ENCODE data around the gene HBG2.
A peak's percentile ranks its signal among the peaks of the same experiment; 100 is the strongest.
"Not testable (repeated sequence)": the region's sequence is repeated elsewhere in the genome, so short reads cannot be mapped to it uniquely, and the experiment has no call there.

The HBG2 gene

DNA sequence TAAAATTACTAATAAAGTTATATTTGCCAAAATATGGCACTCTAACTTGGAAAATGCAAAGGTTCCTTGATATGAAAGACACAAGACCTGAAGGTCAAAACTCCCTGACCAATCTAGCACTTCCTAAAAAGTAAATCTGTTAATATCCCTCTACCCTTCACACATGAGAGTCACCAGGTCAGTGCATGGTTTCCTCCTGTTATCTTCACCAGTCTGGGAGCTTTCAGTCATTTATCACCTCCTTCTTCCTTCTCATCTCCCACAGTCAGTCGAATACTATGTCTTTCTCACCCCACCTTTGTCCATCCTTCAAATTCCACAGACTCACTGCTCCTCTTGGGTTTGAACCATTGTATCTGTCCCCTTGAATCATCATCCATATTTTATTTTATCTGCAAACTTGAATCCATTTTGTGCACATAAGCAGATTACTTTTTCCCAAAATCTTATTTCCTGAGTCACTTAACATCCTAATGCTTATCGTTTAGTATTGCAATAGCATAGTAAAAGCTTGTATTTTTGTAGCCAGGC is 12.5 kb upstream of the HBG2 start:
- Mint-ChIP-seq H3K27ac (no peak overlapping the region), H3K9me3 (no peaks in the 10 kb centered on the region), H3K4me1 (no peaks in the 10 kb centered on the region), H3K4me3 (no peak overlapping the region), H3K27me3 (no peaks in the 10 kb centered on the region)
- DNase-seq (no peak), ATAC-seq (no peak)

DNA sequence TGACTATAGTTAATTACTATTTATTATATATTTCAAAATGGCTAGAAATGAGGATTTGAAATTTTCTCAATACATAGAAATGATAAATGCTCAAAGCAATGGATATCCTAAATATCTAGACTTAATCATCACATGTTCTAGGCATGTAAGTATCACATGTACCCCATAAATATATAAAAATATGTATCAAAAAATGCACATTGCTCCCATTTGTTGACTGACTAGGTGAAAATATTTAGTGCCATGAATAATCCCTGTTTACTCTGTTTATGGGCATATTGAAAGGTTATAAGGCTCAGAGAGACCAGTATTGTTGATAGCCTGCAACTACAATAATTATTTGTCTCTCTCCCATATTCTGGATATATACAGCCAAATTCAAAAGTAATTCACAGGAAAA is 12.0 kb upstream of the HBG2 start:
- no peak overlapping the region for H3K27ac Mint-ChIP-seq
- H3K4me1 Mint-ChIP-seq, result no peaks in the 10 kb centered on the region
- H3K27me3 Mint-ChIP-seq, result no peaks in the 10 kb centered on the region
- ATAC-seq (no peak), DNase-seq (no peak)
- no peak overlapping the region for H3K4me3 Mint-ChIP-seq
- H3K9me3 Mint-ChIP-seq, result no peaks in the 10 kb centered on the region

DNA sequence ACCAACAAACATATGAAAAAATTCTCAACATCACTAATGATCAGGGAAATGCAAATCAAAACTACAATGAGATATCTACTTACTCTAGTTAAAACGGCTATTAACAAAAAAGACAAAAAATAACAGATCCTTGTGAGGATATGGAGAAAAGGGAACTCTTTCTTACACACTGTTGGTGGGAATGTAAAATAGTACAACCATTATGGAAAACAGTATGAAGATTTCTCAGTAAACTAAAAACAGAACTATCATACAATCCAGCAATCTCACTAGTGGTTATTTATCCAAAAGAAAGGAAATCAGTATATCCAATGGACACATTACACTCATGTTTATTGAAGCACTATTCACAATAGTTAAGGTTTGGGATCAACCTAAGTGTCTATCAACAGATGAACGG is 11.3 kb upstream of the HBG2 start:
- ATAC-seq, result no peak
- no peaks in the 10 kb centered on the region for H3K4me1 Mint-ChIP-seq

DNA sequence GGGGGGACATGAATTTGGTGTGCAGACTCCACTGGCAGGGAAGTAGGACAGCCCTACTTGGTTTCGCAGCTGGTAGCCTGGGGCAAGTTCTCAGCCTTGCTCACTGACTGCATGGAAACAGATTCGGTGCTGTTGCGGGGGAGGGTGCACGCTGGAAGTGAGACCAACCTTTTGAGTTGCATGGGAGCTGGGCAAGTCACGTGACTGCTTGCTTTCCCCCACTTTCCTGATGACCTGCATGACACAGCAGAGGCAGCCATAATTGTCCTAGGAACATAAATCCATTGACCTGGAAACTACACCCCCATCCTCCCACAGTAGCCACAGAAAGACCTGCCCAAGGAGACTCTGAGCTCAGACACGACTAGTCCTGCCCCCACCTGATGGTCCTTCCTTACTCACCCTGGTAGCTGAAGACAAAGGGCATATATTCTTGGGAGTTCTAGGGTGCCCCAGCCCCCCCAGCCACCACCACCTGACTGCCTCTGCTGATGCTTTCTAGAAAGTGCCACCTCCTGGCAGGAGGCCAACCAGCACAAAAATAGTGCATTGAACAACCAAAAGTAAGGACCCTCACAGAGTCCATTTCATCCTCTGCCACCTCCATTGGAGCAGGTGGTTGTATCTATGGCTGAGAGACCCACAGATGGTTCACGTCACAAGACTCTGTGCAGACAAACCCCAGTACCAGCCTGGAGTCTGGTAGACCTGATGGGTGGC is 4.1 kb upstream of the HBG2 start:
- ATAC-seq (no peak), DNase-seq (no peak)
- no peaks in the 10 kb centered on the region for H3K4me1 Mint-ChIP-seq
- H3K4me3 Mint-ChIP-seq, result no peak overlapping the region
- H3K27ac Mint-ChIP-seq, result no peak overlapping the region
- H3K9me3 Mint-ChIP-seq, result peaks cover 0 to 18% of the 10 kb centered on the region in 2 donors
- peaks cover 10% of the 10 kb centered on the region for H3K27me3 Mint-ChIP-seq

More for the DNA sequence above, 11.3 kb upstream of the HBG2 start:
- Mint-ChIP-seq H3K9me3 (no peaks in the 10 kb centered on the region), H3K27ac (no peak overlapping the region), H3K27me3 (no peaks in the 10 kb centered on the region), H3K4me3 (no peak overlapping the region)
- DNase-seq, result no peak

DNA sequence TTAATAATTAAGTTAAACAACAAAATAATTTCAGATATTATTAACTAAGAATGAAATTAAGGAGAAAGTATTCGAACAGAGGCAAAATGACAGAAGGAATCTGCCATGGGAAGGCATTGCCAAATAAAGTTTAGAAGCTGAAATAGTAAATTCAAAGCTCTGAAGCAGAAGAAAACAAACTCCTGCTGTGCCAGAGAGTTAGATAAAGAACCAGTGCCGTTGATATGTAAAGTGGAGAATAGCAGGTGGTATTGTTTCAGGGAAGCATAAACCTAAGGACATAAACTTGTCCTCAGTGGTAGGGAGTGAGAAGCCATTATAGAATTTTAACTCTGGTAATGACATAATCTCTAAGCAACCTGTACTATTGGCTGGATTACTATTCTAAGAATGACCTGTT is 2.7 kb upstream of the HBG2 start:
- no peak overlapping the region for H3K27ac Mint-ChIP-seq
- ATAC-seq (no peak), DNase-seq (no peak)
- H3K4me1 Mint-ChIP-seq, result no peaks in the 10 kb centered on the region
- no peak overlapping the region for H3K4me3 Mint-ChIP-seq
- peaks cover 0 to 18% of the 10 kb centered on the region in 2 donors for H3K9me3 Mint-ChIP-seq
- H3K27me3 Mint-ChIP-seq, result peaks cover 10% of the 10 kb centered on the region

DNA sequence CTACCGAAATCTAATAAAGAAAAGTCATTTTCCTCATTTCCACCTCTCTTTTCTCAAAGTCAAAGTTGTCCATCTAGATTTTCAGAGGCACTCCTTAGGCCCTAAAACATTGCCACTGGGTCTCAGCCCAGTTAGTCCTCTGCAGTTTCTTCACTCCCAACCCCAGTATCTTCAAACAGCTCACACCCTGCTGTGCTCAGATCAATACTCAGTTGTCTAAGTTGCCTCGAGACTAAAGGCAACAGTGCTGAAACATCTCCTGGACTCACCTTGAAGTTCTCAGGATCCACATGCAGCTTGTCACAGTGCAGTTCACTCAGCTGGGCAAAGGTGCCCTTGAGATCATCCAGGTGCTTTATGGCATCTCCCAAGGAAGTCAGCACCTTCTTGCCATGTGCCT is 558 bp downstream of the HBG2 start:
- not testable (repeated sequence) for H3K27me3 Mint-ChIP-seq, H3K4me3 Mint-ChIP-seq, H3K4me1 Mint-ChIP-seq, H3K27ac Mint-ChIP-seq, DNase-seq
- peak; percentile 28 for ATAC-seq
- peaks cover 0 to 11% of the 10 kb centered on the region in 2 donors for H3K9me3 Mint-ChIP-seq

DNA sequence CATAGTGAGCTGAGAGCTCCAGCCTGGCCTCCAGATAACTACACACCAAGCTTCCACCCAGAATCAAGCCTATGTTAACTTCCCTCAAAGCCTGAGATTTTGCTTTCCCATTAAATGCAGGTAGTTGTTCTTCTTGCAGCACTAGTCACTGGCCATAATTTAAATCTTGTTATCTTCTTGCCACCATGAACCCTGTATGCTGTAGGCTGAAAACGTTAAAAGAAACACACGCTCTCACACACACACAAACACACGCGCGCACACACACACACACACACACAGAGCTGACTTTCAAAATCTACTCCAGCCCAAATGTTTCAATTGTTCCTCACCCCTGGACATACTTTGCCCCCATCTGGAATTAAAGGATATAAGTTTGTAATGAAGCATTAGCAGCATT is 1.1 kb downstream of the HBG2 start:
- not testable (repeated sequence) for DNase-seq, H3K4me1 Mint-ChIP-seq, H3K27ac Mint-ChIP-seq, H3K27me3 Mint-ChIP-seq, H3K4me3 Mint-ChIP-seq, H3K9me3 Mint-ChIP-seq, ATAC-seq

DNA sequence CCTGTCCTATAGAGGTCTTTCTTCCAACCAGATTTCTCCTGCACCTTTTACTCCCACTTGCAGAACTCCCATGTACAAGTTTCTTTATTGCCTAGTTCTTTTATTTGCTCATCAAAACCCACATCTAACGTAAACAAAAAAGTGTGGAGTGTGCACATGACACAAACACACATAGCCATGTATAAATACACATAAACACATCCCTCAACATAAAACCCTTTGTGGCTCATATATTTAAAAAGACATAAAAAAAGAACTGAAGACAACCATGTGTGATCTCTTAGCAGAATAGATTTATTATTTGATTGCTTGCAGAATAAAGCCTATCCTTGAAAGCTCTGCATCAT is 1.7 kb downstream of the HBG2 start:
- ATAC-seq (no peak), DNase-seq (no peak)
- Mint-ChIP-seq H3K27ac (peak overlapping the region in 1 of 2 donors; percentile 2), H3K9me3 (peaks cover 0 to 5% of the 10 kb centered on the region in 2 donors), H3K27me3 (peaks cover 5% of the 10 kb centered on the region), H3K4me3 (no peak overlapping the region), H3K4me1 (no peaks in the 10 kb centered on the region)

DNA sequence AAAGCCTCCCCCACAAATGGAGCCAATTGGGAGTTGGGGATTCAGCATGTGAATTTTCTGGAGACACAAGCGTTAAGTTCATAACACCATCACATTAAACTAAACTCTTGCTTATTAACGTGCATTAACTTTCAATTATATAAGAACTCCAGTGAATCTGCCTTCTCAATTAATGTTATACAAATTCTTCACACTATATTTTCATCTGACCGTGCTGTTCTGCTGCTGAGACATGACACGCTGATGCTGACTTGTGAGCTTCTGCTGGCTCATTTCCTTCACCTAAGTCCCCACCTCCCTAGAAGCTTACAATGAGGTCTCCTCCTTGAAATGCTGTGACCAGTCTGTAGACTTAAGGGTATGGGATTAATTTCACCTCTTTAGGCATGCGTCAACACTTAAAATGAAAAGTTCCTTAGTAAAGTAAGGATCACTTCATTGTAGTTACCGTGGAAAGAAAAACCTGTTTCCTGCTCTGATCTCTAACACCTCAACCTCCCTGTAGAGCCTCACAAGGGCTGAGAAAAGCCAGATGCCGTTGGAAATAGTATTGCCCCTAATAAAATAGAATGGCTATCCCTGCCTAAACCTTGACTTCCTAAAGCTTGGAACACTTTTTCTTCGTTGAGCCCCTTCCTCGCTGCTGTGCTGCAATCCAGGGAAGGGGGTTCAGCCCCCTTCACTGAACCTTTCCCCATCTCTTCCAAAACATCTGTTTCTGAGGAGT is 2.2 kb downstream of the HBG2 start:
- DNase-seq, result no peak
- H3K4me3 Mint-ChIP-seq, result no peak overlapping the region
- no peak for ATAC-seq
- no peak overlapping the region for H3K27ac Mint-ChIP-seq
- H3K9me3 Mint-ChIP-seq, result no peaks in the 10 kb centered on the region
- no peaks in the 10 kb centered on the region for H3K4me1 Mint-ChIP-seq
- H3K27me3 Mint-ChIP-seq, result no peaks in the 10 kb centered on the region

DNA sequence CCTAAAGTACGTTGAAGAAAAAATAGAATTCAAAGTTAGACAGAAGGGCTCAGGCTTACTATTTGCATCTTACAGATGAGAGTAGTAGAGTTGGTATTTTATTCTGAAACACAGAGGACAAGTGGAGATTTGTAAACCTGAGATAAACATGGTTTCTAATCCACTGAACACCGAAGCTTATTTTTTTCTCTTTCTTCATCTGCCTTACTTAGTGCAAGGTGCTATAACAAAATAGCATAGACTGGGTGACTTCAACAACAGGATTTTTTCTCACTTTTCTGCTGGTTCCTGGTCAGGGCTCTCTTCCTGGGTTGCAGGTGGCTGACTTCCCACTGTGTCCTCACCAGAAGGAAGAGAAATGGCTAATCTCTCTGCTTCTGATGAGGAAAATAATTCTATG is 2.8 kb downstream of the HBG2 start:
- DNase-seq, result no peak
- Mint-ChIP-seq H3K27ac (no peak overlapping the region), H3K9me3 (no peaks in the 10 kb centered on the region), H3K4me1 (no peaks in the 10 kb centered on the region), H3K27me3 (no peaks in the 10 kb centered on the region), H3K4me3 (no peak overlapping the region)
- no peak for ATAC-seq

DNA sequence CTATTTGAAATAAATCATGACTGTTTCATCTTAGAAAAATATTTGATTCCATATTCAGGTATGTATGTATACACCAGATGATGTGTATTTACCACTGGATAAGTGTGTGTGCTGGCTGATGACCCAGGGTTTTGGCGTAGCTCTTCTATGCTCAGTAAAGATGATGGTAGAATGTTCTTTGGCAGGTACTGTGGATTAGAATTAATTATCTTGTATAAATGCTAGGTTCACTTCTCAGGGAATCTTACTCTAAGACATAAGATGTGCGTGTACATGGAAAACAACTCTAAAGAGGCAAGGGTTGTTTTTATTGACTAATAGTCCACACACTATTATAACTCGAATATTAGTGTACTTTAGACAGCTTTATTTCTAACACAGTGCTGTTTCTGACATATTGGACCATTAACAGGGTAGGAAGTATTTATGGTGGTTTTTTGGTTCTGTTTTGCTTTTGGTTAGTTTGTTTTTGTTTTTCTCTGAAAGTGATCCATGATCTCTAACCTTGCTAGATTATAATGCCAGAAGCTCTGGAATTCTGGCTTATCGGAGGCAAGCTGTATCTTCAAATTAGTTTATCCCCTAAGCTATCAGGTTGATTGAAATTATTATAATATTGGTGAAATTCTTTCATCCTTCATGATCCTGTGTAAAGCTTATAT is 3.9 kb downstream of the HBG2 start:
- H3K9me3 Mint-ChIP-seq, result no peaks in the 10 kb centered on the region
- ATAC-seq (no peak), DNase-seq (no peak)
- H3K4me1 Mint-ChIP-seq, result no peaks in the 10 kb centered on the region
- H3K27ac Mint-ChIP-seq, result no peak overlapping the region
- peaks cover 2% of the 10 kb centered on the region for H3K27me3 Mint-ChIP-seq
- no peak overlapping the region for H3K4me3 Mint-ChIP-seq

DNA sequence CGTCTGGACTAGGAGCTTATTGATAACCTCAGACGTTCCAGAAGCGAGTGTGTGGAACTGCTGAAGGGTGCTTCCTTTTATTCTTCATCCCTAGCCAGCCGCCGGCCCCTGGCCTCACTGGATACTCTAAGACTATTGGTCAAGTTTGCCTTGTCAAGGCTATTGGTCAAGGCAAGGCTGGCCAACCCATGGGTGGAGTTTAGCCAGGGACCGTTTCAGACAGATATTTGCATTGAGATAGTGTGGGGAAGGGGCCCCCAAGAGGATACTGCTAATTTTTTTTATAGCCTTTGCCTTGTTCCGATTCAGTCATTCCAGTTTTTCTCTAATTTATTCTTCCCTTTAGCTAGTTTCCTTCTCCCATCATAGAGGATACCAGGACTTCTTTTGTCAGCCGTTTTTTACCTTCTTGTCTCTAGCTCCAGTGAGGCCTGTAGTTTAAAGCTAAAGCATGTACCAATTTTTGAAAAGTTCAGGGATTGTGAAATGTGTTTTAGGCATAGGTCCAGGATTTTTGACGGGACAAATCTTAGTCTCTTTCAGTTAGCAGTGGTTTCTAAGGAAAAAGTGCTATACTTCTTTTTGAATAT is 4.7 kb downstream of the HBG2 start, which contains the start of gene HBG1:
Gene HBG1 (minus strand): TSS at position 51 of the 590 bp plus-strand sequence. CDS start 53 bp downstream, outside the sequence.
- H3K9me3 Mint-ChIP-seq, DNase-seq, H3K27me3 Mint-ChIP-seq, H3K4me3 Mint-ChIP-seq, H3K4me1 Mint-ChIP-seq, H3K27ac Mint-ChIP-seq, ATAC-seq: not testable (repeated sequence)

DNA sequence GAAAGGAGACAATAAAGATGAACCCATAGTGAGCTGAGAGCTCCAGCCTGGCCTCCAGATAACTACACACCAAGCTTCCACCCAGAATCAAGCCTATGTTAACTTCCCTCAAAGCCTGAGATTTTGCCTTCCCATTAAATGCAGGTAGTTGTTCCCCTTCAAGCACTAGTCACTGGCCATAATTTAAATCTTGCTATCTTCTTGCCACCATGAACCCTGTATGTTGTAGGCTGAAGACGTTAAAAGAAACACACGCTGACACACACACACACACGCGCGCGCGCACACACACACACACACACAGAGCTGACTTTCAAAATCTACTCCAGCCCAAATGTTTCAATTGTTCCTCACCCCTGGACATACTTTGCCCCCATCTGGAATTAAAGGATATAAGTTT is 6.1 kb downstream of the HBG2 start:
- not testable (repeated sequence) for H3K4me1 Mint-ChIP-seq, H3K27me3 Mint-ChIP-seq, H3K27ac Mint-ChIP-seq, H3K9me3 Mint-ChIP-seq, ATAC-seq, H3K4me3 Mint-ChIP-seq, DNase-seq

DNA sequence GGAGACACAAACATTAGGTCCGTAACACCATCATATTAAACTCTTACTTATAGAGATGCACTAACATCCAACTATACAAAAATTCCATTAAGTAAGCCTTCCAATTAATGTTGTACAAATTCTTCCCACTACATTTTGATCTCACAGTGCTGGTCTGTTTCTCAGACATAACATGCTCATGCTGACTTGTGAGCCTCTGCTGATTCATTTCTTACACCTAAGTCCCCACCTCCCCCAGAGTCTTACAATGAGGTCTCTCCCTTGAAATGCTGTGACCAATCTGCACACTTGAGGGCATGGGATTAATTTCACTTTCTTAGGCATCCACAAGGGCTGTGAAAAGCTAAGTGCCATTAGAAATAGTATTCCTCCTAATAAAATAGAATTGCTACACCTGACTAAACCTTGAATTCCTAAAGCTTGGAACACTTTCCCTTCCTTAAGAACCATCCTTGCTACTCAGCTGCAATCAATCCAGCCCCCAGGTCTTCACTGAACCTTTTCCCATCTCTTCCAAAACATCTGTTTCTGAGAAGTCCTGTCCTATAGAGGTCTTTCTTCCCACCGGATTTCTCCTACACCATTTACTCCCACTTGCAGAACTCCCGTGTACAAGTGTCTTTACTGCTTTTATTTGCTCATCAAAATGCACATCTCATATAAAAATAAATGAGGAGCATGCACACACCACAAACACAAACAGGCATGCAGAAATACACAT is 6.9 kb downstream of the HBG2 start:
- H3K27ac Mint-ChIP-seq, result no peak overlapping the region
- DNase-seq, result no peak
- H3K4me1 Mint-ChIP-seq, result no peaks in the 10 kb centered on the region
- H3K9me3 Mint-ChIP-seq, result no peaks in the 10 kb centered on the region
- H3K4me3 Mint-ChIP-seq, result no peak overlapping the region
- ATAC-seq, result no peak
- H3K27me3 Mint-ChIP-seq, result peaks cover 7% of the 10 kb centered on the region

DNA sequence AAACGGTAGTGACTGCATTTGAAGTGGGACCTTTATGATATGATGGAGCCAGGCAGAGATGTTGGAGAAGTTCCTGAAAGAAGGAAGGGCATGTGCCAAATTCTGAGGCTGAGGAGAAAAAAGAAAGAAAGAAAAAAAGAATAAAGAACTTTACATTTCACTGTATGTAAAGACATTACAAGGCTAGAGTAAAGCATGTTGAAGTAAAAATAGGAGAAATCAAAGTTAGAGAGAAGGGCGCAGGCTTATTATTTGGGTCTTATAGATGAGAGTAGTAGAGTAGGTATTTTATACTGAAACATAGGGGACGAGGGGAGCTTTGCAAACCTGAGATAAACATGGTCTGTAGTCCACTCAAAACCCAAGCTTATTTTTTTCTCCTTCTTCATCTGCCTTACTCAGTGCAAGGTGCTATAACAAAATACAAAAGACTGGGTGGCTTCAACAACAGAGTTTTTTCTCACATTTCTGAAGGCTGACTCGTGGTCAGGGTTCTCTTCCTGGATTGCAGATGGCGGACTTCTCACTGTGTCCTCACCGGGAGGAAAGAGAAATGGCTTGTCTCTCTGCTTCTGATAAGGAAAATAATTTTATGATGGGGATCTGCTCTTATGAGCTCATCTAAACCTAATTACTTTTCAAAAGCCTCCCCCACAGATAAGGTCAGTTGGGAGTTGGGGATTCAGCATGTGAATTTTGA is 7.7 kb downstream of the HBG2 start:
- H3K27me3 Mint-ChIP-seq, result peaks cover 7% of the 10 kb centered on the region
- H3K9me3 Mint-ChIP-seq, result no peaks in the 10 kb centered on the region
- H3K4me3 Mint-ChIP-seq, result no peak overlapping the region
- no peaks in the 10 kb centered on the region for H3K4me1 Mint-ChIP-seq
- no peak overlapping the region for H3K27ac Mint-ChIP-seq
- no peak for DNase-seq
- ATAC-seq, result no peak

All from stimulated activated naive CD8-positive, alpha-beta T cell treated with anti-CD3 and anti-CD28 coated beads, Interleukin-15, amount 100 ng/mL, for 72 hours (primary cell).